KOPT-K1 (cell line): Measurements from ENCODE around the gene CABP2.
"Not testable (repeated sequence)": the region's sequence is repeated elsewhere in the genome, so short reads cannot be mapped to it uniquely, and the experiment has no call there.

Experiments used
- H3K27ac ChIP-seq: fragments of 200-600 bp; sonication (generic); 2 replicates; pipeline ENCODE4 v1.5.1; 2016; ENCODE audit warnings: antibody characterized with exemption, mild to moderate bottlenecking, low read depth, low read length; ENCODE audit not compliant: poor library complexity, severe bottlenecking
- H3K36me3 ChIP-seq: fragments of 200-600 bp; sonication (generic); 2 replicates; pipeline ENCODE4 v1.5.1; 2017; ENCODE audit warnings: antibody characterized with exemption, mild to moderate bottlenecking, low read length, moderate library complexity; ENCODE audit not compliant: insufficient read depth
- H3K9me3 ChIP-seq: fragments of 200-600 bp; sonication (generic); 2 replicates; pipeline ENCODE4 v1.5.1; 2017; ENCODE audit warnings: antibody characterized with exemption, low read length, mild to moderate bottlenecking; ENCODE audit not compliant: insufficient read depth, poor library complexity, severe bottlenecking

CABP2 gene

GRCh38 chr11:67484847-67485311 lies 38.4 kb downstream of the CABP2 start:
- peak overlapping the region; percentile 99 for H3K27ac ChIP-seq
- H3K36me3 ChIP-seq, result peaks cover 35% of the 10 kb centered on the region
- H3K9me3 ChIP-seq, result no peaks in the 10 kb centered on the region

DNA sequence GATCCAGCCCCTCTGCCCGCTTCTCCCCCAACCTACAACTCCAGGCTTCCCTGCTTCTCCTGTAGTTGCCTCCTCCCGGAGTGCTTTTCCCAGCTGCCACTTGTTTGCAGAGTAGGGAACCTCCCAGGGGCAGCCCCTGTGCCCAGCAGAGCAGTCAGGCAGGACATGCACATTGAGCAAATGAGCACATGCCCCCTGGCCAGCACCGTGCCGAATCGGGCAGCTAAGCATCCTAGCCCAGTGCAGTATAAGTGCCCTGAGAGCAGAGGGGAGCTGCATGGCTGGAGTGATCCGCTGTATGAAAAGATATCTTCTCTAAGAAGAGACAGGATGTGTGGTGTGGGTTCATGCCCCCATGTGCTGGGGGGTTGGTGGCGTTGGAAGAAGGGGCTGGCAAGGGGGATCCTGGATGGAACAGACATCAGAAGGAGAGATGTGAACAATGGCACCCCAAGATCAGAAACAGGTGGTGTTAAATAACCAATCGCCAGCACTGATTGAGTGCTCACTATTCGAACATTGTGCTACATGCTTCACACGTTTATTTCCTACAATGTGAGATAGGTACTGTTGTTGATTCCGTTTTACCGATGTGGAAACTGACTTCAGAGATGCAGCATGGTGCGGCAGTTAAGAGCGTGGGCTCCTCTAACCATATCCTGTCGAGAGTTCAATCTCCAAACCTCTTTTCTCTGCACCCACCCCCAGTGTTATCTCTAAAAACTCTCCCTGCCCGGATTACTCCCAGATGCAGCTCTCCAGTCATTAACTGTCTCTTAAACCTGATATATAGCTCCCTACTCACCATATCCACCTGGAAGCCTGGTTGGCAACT lies 39.2 kb downstream of the CABP2 start:
- peaks cover 27% of the 10 kb centered on the region for H3K36me3 ChIP-seq
- no peaks in the 10 kb centered on the region for H3K9me3 ChIP-seq
- H3K27ac ChIP-seq, result peak overlapping the region; percentile 99

DNA sequence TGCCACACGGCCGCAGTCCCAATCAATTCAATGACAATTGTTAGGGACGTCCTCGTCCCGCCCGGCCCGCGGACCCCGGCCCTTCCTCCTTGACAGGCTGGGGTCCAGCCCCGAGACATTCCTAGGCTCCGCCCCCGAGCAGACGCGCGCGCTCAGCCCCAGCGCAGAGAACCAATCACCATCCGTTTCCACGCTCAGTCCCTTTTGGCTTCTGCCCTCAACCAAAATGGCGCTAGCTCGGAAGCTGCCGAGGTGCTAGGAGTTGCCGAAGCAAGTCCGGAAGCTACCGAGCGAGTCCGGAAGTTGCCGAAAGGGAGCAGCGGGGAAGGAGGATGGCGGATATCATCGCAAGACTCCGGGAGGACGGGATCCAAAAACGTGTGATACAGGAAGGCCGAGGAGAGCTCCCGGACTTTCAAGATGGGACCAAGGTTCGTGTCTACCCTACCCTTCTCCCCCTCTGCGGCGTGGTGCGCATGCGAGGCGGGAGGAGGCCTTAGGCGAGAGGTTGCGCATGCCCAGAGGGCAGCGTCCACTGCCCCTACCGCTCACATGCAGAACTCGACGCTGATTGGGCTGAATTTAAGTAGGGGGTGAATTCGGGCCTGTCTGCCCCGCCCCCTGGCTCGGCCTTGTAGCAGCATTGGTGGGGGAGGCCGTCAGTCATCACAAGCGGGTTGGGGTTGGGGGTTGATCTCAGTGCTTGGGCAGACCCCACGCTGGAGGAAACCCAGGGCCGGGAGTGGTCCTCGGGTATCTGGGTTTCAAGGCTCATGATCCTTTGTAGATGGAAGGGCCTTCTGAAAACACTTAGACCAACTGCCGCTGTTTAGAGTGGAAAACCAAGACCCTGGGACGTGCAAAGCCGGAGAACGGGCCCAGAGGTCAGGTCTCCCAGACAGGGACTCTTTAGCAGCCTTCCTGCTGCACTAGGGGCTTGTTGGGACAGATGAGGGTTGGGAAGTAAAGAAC lies 40.1 kb downstream of the CABP2 start, which contains the start of gene AIP:
AIP (plus strand) TSS at position 200 of the 972 bp plus-strand sequence; CDS start at position 333, 133 bp downstream.
- Histone ChIP-seq H3K36me3 (peaks cover 18% of the 10 kb centered on the region), H3K27ac (peak within 1 kb of the TSS; percentile 99), H3K9me3 (no peaks in the 10 kb centered on the region)

DNA sequence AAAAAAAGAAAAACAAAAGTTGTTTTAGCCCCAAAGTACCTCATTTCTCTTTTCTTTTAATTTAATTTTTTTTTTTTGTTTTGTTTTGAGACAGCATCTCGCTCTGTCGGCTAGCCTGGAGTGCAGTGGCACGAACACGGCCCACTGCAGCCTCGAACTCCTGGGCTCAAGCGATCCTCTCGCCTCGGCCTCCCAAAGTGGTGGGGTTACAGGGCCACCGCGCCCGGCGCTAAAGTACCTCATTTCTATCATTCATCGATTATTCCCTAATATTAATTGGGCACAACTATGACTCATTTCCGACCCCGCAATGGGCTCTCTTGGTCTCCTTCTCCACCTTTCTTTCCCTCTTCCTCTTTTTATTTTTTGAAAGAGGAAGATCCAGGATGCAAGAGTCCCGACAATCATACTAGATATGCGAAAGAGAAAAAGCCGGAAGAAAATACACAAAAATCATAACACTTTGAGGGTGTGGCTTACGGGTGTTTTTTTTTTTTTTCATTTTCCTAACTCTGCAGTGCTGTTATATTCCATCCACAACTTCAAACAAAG lies 40.9 kb downstream of the CABP2 start:
- Histone ChIP-seq H3K9me3 (no peaks in the 10 kb centered on the region), H3K27ac (peak overlapping the region; percentile 99), H3K36me3 (peaks cover 10% of the 10 kb centered on the region; the same call in 1 of the 2 replicates)

- not testable (repeated sequence) for H3K36me3 ChIP-seq, H3K27ac ChIP-seq
Measured at GRCh38 chr11:67477344-67478050, 45.7 kb downstream of the CABP2 start.

DNA sequence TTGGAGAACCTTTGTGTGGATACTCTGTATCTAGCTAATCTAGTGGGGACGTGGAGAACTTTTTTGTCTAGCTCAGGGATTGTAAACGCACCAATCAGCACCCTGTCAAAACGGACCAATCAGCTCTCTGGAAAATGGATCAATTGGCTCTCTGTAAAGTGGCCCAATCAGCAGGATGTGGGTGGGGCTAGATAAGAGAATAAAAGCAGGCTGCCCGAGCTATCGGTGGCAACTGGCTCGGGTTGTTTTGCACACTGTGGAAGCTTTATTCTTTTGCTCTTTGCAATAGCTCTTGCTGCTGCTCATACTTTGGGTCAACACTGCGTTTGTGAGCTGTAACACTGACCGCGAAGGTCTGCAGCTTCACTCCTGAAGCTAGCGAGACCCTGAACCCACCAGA lies 46.6 kb downstream of the CABP2 start:
- H3K36me3 ChIP-seq, H3K9me3 ChIP-seq, H3K27ac ChIP-seq: not testable (repeated sequence)

More at GRCh38 chr11:67477344-67478050, 45.7 kb downstream of the CABP2 start:
- H3K9me3 ChIP-seq, result not testable (repeated sequence)

GRCh38 chr11:67472882-67473281 lies 50.4 kb downstream of the CABP2 start:
- Histone ChIP-seq H3K27ac (no peak overlapping the region), H3K9me3 (no peaks in the 10 kb centered on the region), H3K36me3 (no peaks in the 10 kb centered on the region)

- H3K36me3 ChIP-seq, result no peaks in the 10 kb centered on the region
- no peaks in the 10 kb centered on the region for H3K9me3 ChIP-seq
- no peak overlapping the region for H3K27ac ChIP-seq
Measured at GRCh38 chr11:67470337-67471002, 52.8 kb downstream of the CABP2 start.

GRCh38 chr11:67469508-67469811 lies 53.8 kb downstream of the CABP2 start:
- Histone ChIP-seq H3K36me3 (no peaks in the 10 kb centered on the region), H3K9me3 (no peaks in the 10 kb centered on the region), H3K27ac (peak overlapping the region; percentile 73)
